ENCODE measurements around the gene COMMD1.

- TF ChIP-seq GATA2 (IDR thresholded peaks at IDR 0.05; ENCODE audit: insufficient read depth, insufficient read length, low read depth, low read length), result no peak
- no peak for TF ChIP-seq POLR2A (IDR thresholded peaks at IDR 0.05; ENCODE audit: low read depth, low read length)
- no peak for TF ChIP-seq EZH2 (IDR thresholded peaks at IDR 0.05; ENCODE audit: borderline replicate concordance, low read depth, low read length, severe bottlenecking)
- TF ChIP-seq CTCF (IDR thresholded peaks at IDR 0.05; ENCODE audit: extremely low read depth in 1 of 2, insufficient read depth in 1 of 2, low read depth in 1 of 2, low read length in 2 of 2), result no peak
- TF ChIP-seq JUN (IDR thresholded peaks at IDR 0.05; ENCODE audit: borderline replicate concordance, insufficient read depth, insufficient read length, low read depth), result no peak
- TF ChIP-seq POLR2AphosphoS5 (IDR thresholded peaks at IDR 0.05; ENCODE audit: insufficient read depth, low read depth, low read length), result no peak
Observed at GRCh38 chr2:62151306-62151638, 245.8 kb downstream of the COMMD1 start.
